Caco-2 (cell line): ENCODE data around the gene DTNB. TPM values are rescaled to one million over a fixed set of nuclear protein-coding genes. Genes with fewer than 3 reads are reported as not detected.

Experiments used
- BruUV-seq: library from RNA; stranded (reverse); fragments of 400-500 nt; replicated peaks from 2 replicates; lab custom pipeline; 2021; lab: Mats Ljungman, UMichigan
- CTCF ChIA-PET: fragments of 300-600 bp; sonication (Branson Sonifier 250); formaldehyde crosslinking; loops from one replicate; lab custom pipeline; 2022; ENCODE audit warnings: antibody characterized with exemption; lab: Charles Lee
- POLR2A ChIA-PET: fragments of 300-600 bp; sonication (Branson Sonifier 250); formaldehyde crosslinking; loops from one replicate; lab custom pipeline; 2022; ENCODE audit warnings: antibody characterized with exemption; lab: Charles Lee
- DNase-seq, 2 experiments: peaks; one replicate each; pipeline versions ENCODE4 v3.0.0 to v3.0.0-alpha.2; 2020 to 2022
- H3K27me3 ChIP-seq: replicated peaks from 2 replicates; pipeline ENCODE4 v1.6.0; 2011; ENCODE audit warnings: low read length; ENCODE audit not compliant: control insufficient read depth, insufficient read depth
- H3K36me3 ChIP-seq: 2 replicates; pipeline ENCODE4 v1.5.1; 2011; ENCODE audit warnings: low read length; ENCODE audit not compliant: control insufficient read depth, insufficient read depth
- H3K4me1 ChIP-seq: fragments of 250-450 bp; sonication (Bioruptor Pico); 2 replicates; pipeline ENCODE4 v1.5.1; 2020; ENCODE audit warnings: mild to moderate bottlenecking
- H3K4me3 ChIP-seq: 2 replicates; pipeline ENCODE4 v1.5.1; 2011; ENCODE audit warnings: low read depth, mild to moderate bottlenecking, control low read depth, low read length
- H3K9me3 ChIP-seq: fragments of 250-450 bp; sonication (Bioruptor Pico); 2 replicates; pipeline ENCODE4 v1.5.1; 2020; ENCODE audit warnings: mild to moderate bottlenecking, moderate library complexity
- H3K27ac Mint-ChIP-seq: one replicate; pipeline ENCODE4 v1.8.0; 2022; ENCODE audit warnings: mixed read lengths; ENCODE audit not compliant: unreplicated experiment
- H3K27me3 Mint-ChIP-seq: one replicate; pipeline ENCODE4 v1.8.0; 2022; ENCODE audit warnings: mixed read lengths; ENCODE audit not compliant: insufficient read depth, unreplicated experiment
- H3K36me3 Mint-ChIP-seq: one replicate; pipeline ENCODE4 v1.8.0; 2022; ENCODE audit warnings: mild to moderate bottlenecking, mixed read lengths; ENCODE audit not compliant: insufficient read depth, unreplicated experiment
- H3K4me1 Mint-ChIP-seq: one replicate; pipeline ENCODE4 v1.8.0; 2022; ENCODE audit warnings: low read depth, mixed read lengths; ENCODE audit not compliant: unreplicated experiment
- H3K4me3 Mint-ChIP-seq: one replicate; pipeline ENCODE4 v1.8.0; 2022; ENCODE audit warnings: mild to moderate bottlenecking, moderate library complexity, mixed read lengths; ENCODE audit not compliant: unreplicated experiment
- H3K9me3 Mint-ChIP-seq: one replicate; pipeline ENCODE4 v1.8.0; 2022; ENCODE audit warnings: mixed read lengths; ENCODE audit not compliant: unreplicated experiment
- CTCF ChIP-seq, 2 experiments: fragments of 200-600 bp in 1 of 2; IDR thresholded peaks; 1 replicate in 1 of 2; 2 replicates in 1 of 2; pipeline versions ENCODE4 v1.5.1 to v1.8.0; 2011 to 2022; ENCODE audit warnings: antibody characterized with exemption in 1 of 2, control low read depth in 1 of 2, inconsistent platforms in 1 of 2, low read depth in 1 of 2, low read length in 1 of 2, mild to moderate bottlenecking in 1 of 2, moderate library complexity in 1 of 2; ENCODE audit not compliant: insufficient read depth in 1 of 2, severe bottlenecking in 1 of 2, unreplicated experiment in 1 of 2
- intact Hi-C: fragments of 100-400 bp; cut with micrococcal nuclease; formaldehyde crosslinking; loops from one replicate; pipeline ENCODE4 v1.10.0; 2022; ENCODE audit not compliant: unreplicated experiment
- total RNA-seq: library from RNA; stranded (reverse); gene quantifications from 2 replicates; pipeline ENCODE4 v1.2.3, GENCODE V29; 2022

The DTNB gene
- total RNA-seq, 1 experiment from 2014 or later = 50.4 TPM

- BruUV-seq = no TSS peak
- H3K9me3 Mint-ChIP-seq = no peaks in the 10 kb centered on the region
- H3K4me1 Mint-ChIP-seq = peaks cover 17% of the 10 kb centered on the region
- Histone ChIP-seq H3K4me3 (no peak overlapping the region), H3K27me3 (no peaks in the 10 kb centered on the region), H3K4me1 (peaks cover 8% of the 10 kb centered on the region), H3K36me3 (no peaks in the 10 kb centered on the region), H3K9me3 (no peaks in the 10 kb centered on the region)
- no peak overlapping the region for H3K27ac Mint-ChIP-seq
- no peak for DNase-seq
- CTCF ChIA-PET = no interaction called here
- intact Hi-C loops = no loop called here
- H3K36me3 Mint-ChIP-seq = peaks cover 12% of the 10 kb centered on the region
- no peaks in the 10 kb centered on the region for H3K27me3 Mint-ChIP-seq
- TF ChIP-seq CTCF (IDR thresholded peaks at IDR 0.05; ENCODE audit: insufficient read depth in 1 of 2, low read depth in 1 of 2, low read length in 1 of 2, severe bottlenecking in 1 of 2, unreplicated experiment in 1 of 2) = no peak
- POLR2A ChIA-PET = no interaction called here
- H3K4me3 Mint-ChIP-seq = no peak overlapping the region
Measured at GRCh38 chr2:25444608-25445270, 228.6 kb downstream of the DTNB start.

- Mint-ChIP-seq H3K27ac (no peak overlapping the region), H3K4me1 (peaks cover 10% of the 10 kb centered on the region), H3K36me3 (peaks cover 12% of the 10 kb centered on the region), H3K4me3 (no peak overlapping the region), H3K9me3 (no peaks in the 10 kb centered on the region), H3K27me3 (no peaks in the 10 kb centered on the region)
- no peak for DNase-seq
- Histone ChIP-seq H3K36me3 (no peaks in the 10 kb centered on the region), H3K4me1 (peaks cover under 1% of the 10 kb centered on the region; the same call in 1 of the 2 replicates), H3K4me3 (no peak overlapping the region), H3K9me3 (no peaks in the 10 kb centered on the region), H3K27me3 (no peaks in the 10 kb centered on the region)
- TF ChIP-seq CTCF (IDR thresholded peaks at IDR 0.05; ENCODE audit: insufficient read depth in 1 of 2, low read depth in 1 of 2, low read length in 1 of 2, severe bottlenecking in 1 of 2, unreplicated experiment in 1 of 2) = no peak
- intact Hi-C loops = no loop called here
- POLR2A ChIA-PET = no interaction called here
- CTCF ChIA-PET = no interaction called here
- no TSS peak for BruUV-seq
Measured at GRCh38 chr2:25443766-25444165, 229.6 kb downstream of the DTNB start.

- no peak for DNase-seq
- Mint-ChIP-seq H3K4me1 (peaks cover 10% of the 10 kb centered on the region), H3K27me3 (no peaks in the 10 kb centered on the region), H3K9me3 (no peaks in the 10 kb centered on the region), H3K27ac (no peak overlapping the region), H3K4me3 (no peak overlapping the region), H3K36me3 (peaks cover 6% of the 10 kb centered on the region)
- no peak for TF ChIP-seq CTCF (IDR thresholded peaks at IDR 0.05; ENCODE audit: insufficient read depth in 1 of 2, low read depth in 1 of 2, low read length in 1 of 2, severe bottlenecking in 1 of 2, unreplicated experiment in 1 of 2)
- H3K36me3 ChIP-seq = no peaks in the 10 kb centered on the region
- H3K27me3 ChIP-seq = no peaks in the 10 kb centered on the region
- H3K4me1 ChIP-seq = no peaks in the 10 kb centered on the region
- CTCF ChIA-PET = no interaction called here
- POLR2A ChIA-PET = no interaction called here
- intact Hi-C loops = no loop called here
- no TSS peak for BruUV-seq
- no peaks in the 10 kb centered on the region for H3K9me3 ChIP-seq
- no peak overlapping the region for H3K4me3 ChIP-seq
Measured at GRCh38 chr2:25441353-25441752, 232.0 kb downstream of the DTNB start.
